H9 (cell line): ENCODE results near the gene BRD1. TPM values are rescaled to one million over a fixed set of nuclear protein-coding genes. Genes with fewer than 3 reads are reported as not detected.

ENCODE experiments used
- DNase-seq: peaks from one replicate; pipeline ENCODE4 v3.0.0-alpha.2; 2017
- H2AFZ ChIP-seq: one replicate; pipeline ENCODE4 v1.6.1; 2013; ENCODE audit warnings: mild to moderate bottlenecking, low read length, control low read depth, moderate library complexity
- H2AK5ac ChIP-seq: 2 replicates; pipeline ENCODE4 v1.6.1; 2013; ENCODE audit warnings: low read length, control low read depth, mixed read lengths; ENCODE audit not compliant: insufficient read length
- H2BK120ac ChIP-seq: one replicate; pipeline ENCODE4 v1.6.1; 2013; ENCODE audit warnings: low read depth, mild to moderate bottlenecking, low read length, control low read depth, inconsistent platforms; ENCODE audit not compliant: poor library complexity, severe bottlenecking
- H2BK12ac ChIP-seq: 2 replicates; pipeline ENCODE4 v1.6.1; 2013; ENCODE audit warnings: low read length, control low read depth, mixed read lengths, low read depth; ENCODE audit not compliant: insufficient read length
- H2BK15ac ChIP-seq: 2 replicates; pipeline ENCODE4 v1.6.1; 2013; ENCODE audit warnings: low read depth, low read length, control low read depth
- H2BK20ac ChIP-seq: one replicate; pipeline ENCODE4 v1.6.1; 2013; ENCODE audit warnings: low read depth, mild to moderate bottlenecking, low read length, control low read depth, inconsistent platforms; ENCODE audit not compliant: poor library complexity, severe bottlenecking
- H2BK5ac ChIP-seq: 2 replicates; pipeline ENCODE4 v1.6.1; 2013; ENCODE audit warnings: low read length, control low read depth, mixed read lengths; ENCODE audit not compliant: insufficient read length
- H3K14ac ChIP-seq: 2 replicates; pipeline ENCODE4 v1.6.1; 2013; ENCODE audit warnings: low read length, control low read depth; ENCODE audit not compliant: insufficient read depth
- H3K18ac ChIP-seq: 2 replicates; pipeline ENCODE4 v1.6.1; 2013; ENCODE audit warnings: low read depth, mild to moderate bottlenecking, mixed read lengths, low read length, control low read depth; ENCODE audit not compliant: insufficient read length
- H3K23ac ChIP-seq: 2 replicates; pipeline ENCODE4 v1.6.1; 2013; ENCODE audit warnings: low read length, control low read depth, mixed read lengths, low read depth; ENCODE audit not compliant: insufficient read length
- H3K23me2 ChIP-seq: 2 replicates; pipeline ENCODE4 v1.6.1; 2013; ENCODE audit warnings: low read depth, mild to moderate bottlenecking, mixed read lengths, low read length, control low read depth; ENCODE audit not compliant: insufficient read length, poor library complexity, severe bottlenecking
- H3K27ac ChIP-seq: 2 replicates; pipeline ENCODE4 v1.5.1; 2013; ENCODE audit warnings: low read length, control low read depth, mixed read lengths, low read depth; ENCODE audit not compliant: insufficient read length
- H3K27me3 ChIP-seq: 2 replicates; pipeline ENCODE4 v1.6.1; 2013; ENCODE audit warnings: low read length, control low read depth, inconsistent platforms; ENCODE audit not compliant: insufficient read depth
- H3K4ac ChIP-seq: 2 replicates; pipeline ENCODE4 v1.6.1; 2013; ENCODE audit warnings: low read depth, mild to moderate bottlenecking, control low read depth, inconsistent platforms, low read length, moderate library complexity
- H3K4me1 ChIP-seq: 2 replicates; pipeline ENCODE4 v1.6.1; 2013; ENCODE audit warnings: low read length, control low read depth, inconsistent platforms; ENCODE audit not compliant: insufficient read depth
- H3K4me2 ChIP-seq: 2 replicates; pipeline ENCODE4 v1.6.1; 2013; ENCODE audit warnings: low read length, control low read depth, mixed read lengths; ENCODE audit not compliant: insufficient read length, insufficient read depth
- H3K56ac ChIP-seq: 2 replicates; pipeline ENCODE4 v1.6.1; 2013; ENCODE audit warnings: low read depth, mild to moderate bottlenecking, mixed read lengths, low read length, control low read depth; ENCODE audit not compliant: insufficient read length
- H3K79me1 ChIP-seq: 2 replicates; pipeline ENCODE4 v1.6.1; 2013; ENCODE audit warnings: low read depth, mild to moderate bottlenecking, moderate library complexity, low read length, control low read depth, inconsistent platforms; ENCODE audit not compliant: insufficient read depth, poor library complexity, severe bottlenecking
- H3K79me2 ChIP-seq: 2 replicates; pipeline ENCODE4 v1.6.1; 2013; ENCODE audit warnings: low read length, control low read depth, inconsistent platforms; ENCODE audit not compliant: insufficient read depth
- H3K9ac ChIP-seq: 2 replicates; pipeline ENCODE4 v1.6.1; 2013; ENCODE audit warnings: low read length, control low read depth, mixed read lengths; ENCODE audit not compliant: insufficient read length; ENCODE audit errors: extremely low read depth
- H3K9me3 ChIP-seq: one replicate; pipeline ENCODE4 v1.6.1; 2013; ENCODE audit warnings: low read depth, low read length, inconsistent platforms; ENCODE audit not compliant: control insufficient read depth
- H3T11ph ChIP-seq: one replicate; pipeline ENCODE4 v1.6.1; 2013; ENCODE audit warnings: mild to moderate bottlenecking, low read length, control low read depth, inconsistent platforms
- H4K20me1 ChIP-seq: one replicate; pipeline ENCODE4 v1.6.1; 2013; ENCODE audit not compliant: control insufficient read depth, insufficient read length, insufficient read depth
- H4K5ac ChIP-seq: 2 replicates; pipeline ENCODE4 v1.6.1; 2013; ENCODE audit warnings: low read depth, mild to moderate bottlenecking, mixed read lengths, low read length, control low read depth; ENCODE audit not compliant: insufficient read length
- H4K8ac ChIP-seq: replicated peaks from 2 replicates; pipeline ENCODE4 v1.6.1; 2013; ENCODE audit warnings: low read length, control low read depth, mixed read lengths, low read depth; ENCODE audit not compliant: insufficient read length
- H4K91ac ChIP-seq: 2 replicates; pipeline ENCODE4 v1.6.1; 2013; ENCODE audit warnings: low read depth, mild to moderate bottlenecking, moderate library complexity, mixed read lengths, low read length, control low read depth; ENCODE audit not compliant: insufficient read length
- H3K27ac Mint-ChIP-seq, 3 experiments: 2 replicates in 2 of 3; 3 replicates in 1 of 3; pipeline ENCODE4 v1.8.0; 2020 to 2021; ENCODE audit warnings: mixed read lengths in 3 of 3, mild to moderate bottlenecking in 1 of 3, moderate library complexity in 1 of 3
- H3K27me3 Mint-ChIP-seq: 2 replicates; pipeline ENCODE4 v1.8.0; 2021; ENCODE audit warnings: low read depth, mild to moderate bottlenecking, moderate library complexity, mixed read lengths
- H3K36me3 Mint-ChIP-seq, 3 experiments: 2 replicates in 2 of 3; 3 replicates in 1 of 3; pipeline ENCODE4 v1.8.0; 2020 to 2021; ENCODE audit warnings: low read depth in 3 of 3, mixed read lengths in 3 of 3; ENCODE audit not compliant: insufficient read depth in 1 of 3
- H3K4me1 Mint-ChIP-seq, 2 experiments: 2 replicates each; pipeline ENCODE4 v1.8.0; 2020; ENCODE audit warnings: mixed read lengths in 2 of 2
- H3K4me3 Mint-ChIP-seq, 2 experiments: 2 replicates in 1 of 2; 3 replicates in 1 of 2; pipeline ENCODE4 v1.8.0; 2020 to 2021; ENCODE audit warnings: mild to moderate bottlenecking in 2 of 2, mixed read lengths in 2 of 2, moderate library complexity in 1 of 2
- H3K9me3 Mint-ChIP-seq, 2 experiments: 2 replicates in 1 of 2; 3 replicates in 1 of 2; pipeline ENCODE4 v1.8.0; 2020; ENCODE audit warnings: mild to moderate bottlenecking in 2 of 2, mixed read lengths in 2 of 2, moderate library complexity in 1 of 2
- WGBS: extraction: QIAGEN DNeasy Blood & Tissue Kit; methylation state at CpG from one replicate; pipeline ENCODE4 v1.1.7; 2013; ENCODE audit warnings: missing lambda C conversion rate, low lambda C conversion rate, mixed read lengths; ENCODE audit not compliant: insufficient read length; ENCODE audit errors: extremely low coverage; 5-methylcytosine and 5-hydroxymethylcytosine counted together
- total RNA-seq: library from RNA; stranded (reverse); gene quantifications from 2 replicates; pipeline ENCODE4 v1.2.1, GENCODE V29; 2021
- TF ChIP-seq, protein P1 (sequence below): fragments of 200-600 bp; sonication (generic); conservative IDR thresholded peaks from 3 replicates; pipeline ENCODE4 v1.8.0; 2021; ENCODE audit warnings: antibody characterized with exemption, mild to moderate bottlenecking

The BRD1 gene
- total RNA-seq, 1 experiment from 2014 or later = 51.3 TPM

GRCh38 chr22:49748514-49748913 lies 79.2 kb downstream of the BRD1 start:
- H3K27ac ChIP-seq = no peak overlapping the region
- no CpG with 5 or more reads among the region's 5 CpGs for WGBS
- no peak overlapping the region for H3K4ac ChIP-seq
- TF ChIP-seq, protein P1, sequence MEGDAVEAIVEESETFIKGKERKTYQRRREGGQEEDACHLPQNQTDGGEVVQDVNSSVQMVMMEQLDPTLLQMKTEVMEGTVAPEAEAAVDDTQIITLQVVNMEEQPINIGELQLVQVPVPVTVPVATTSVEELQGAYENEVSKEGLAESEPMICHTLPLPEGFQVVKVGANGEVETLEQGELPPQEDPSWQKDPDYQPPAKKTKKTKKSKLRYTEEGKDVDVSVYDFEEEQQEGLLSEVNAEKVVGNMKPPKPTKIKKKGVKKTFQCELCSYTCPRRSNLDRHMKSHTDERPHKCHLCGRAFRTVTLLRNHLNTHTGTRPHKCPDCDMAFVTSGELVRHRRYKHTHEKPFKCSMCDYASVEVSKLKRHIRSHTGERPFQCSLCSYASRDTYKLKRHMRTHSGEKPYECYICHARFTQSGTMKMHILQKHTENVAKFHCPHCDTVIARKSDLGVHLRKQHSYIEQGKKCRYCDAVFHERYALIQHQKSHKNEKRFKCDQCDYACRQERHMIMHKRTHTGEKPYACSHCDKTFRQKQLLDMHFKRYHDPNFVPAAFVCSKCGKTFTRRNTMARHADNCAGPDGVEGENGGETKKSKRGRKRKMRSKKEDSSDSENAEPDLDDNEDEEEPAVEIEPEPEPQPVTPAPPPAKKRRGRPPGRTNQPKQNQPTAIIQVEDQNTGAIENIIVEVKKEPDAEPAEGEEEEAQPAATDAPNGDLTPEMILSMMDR = no peak
- no peak overlapping the region for H4K5ac ChIP-seq
- no peak overlapping the region for H3K56ac ChIP-seq
- no peak for DNase-seq
- H3K4me1 ChIP-seq = peaks cover 2% of the 10 kb centered on the region; the same call in 1 of the 2 replicates
- peaks cover 3% of the 10 kb centered on the region for H4K20me1 ChIP-seq
- no peak overlapping the region for H3K14ac ChIP-seq
- H3K27me3 Mint-ChIP-seq = peaks cover 8% of the 10 kb centered on the region
- no peak overlapping the region for H2AFZ ChIP-seq
- no peak overlapping the region for H3K18ac ChIP-seq
- H2AK5ac ChIP-seq = no peak overlapping the region
- H4K8ac ChIP-seq = no peak overlapping the region
- H3K4me3 Mint-ChIP-seq = no peak overlapping the region
- no peak overlapping the region for H2BK5ac ChIP-seq
- H3K9ac ChIP-seq = no peak overlapping the region
- H3K9me3 Mint-ChIP-seq = peaks cover 37 to 39% of the 10 kb centered on the region in 2 experiments
- no peak overlapping the region for H3T11ph ChIP-seq
- H3K27ac Mint-ChIP-seq = no peak overlapping the region; a peak in 1 of 7 replicates
- H3K79me2 ChIP-seq = no peaks in the 10 kb centered on the region
- peaks cover 4 to 17% (median 8%) of the 10 kb centered on the region in 3 experiments; a peak in 6 of 7 replicates for H3K36me3 Mint-ChIP-seq
- H3K79me1 ChIP-seq = no peaks in the 10 kb centered on the region
- H3K4me2 ChIP-seq = no peak overlapping the region
- H2BK20ac ChIP-seq = no peak overlapping the region
- no peak overlapping the region for H2BK120ac ChIP-seq
- H3K27me3 ChIP-seq = no peaks in the 10 kb centered on the region
- no peak overlapping the region for H2BK12ac ChIP-seq
- peaks cover 9% of the 10 kb centered on the region for H3K9me3 ChIP-seq
- peaks cover 7 to 18% of the 10 kb centered on the region in 2 experiments for H3K4me1 Mint-ChIP-seq
- H3K23ac ChIP-seq = no peak overlapping the region
- no peak overlapping the region for H2BK15ac ChIP-seq
- no peaks in the 10 kb centered on the region for H3K23me2 ChIP-seq
- no peak overlapping the region for H4K91ac ChIP-seq
